Raji (cell line): ENCODE data around the gene PXDC1.

Experiments used
- POLR2A ChIP-seq: IDR thresholded peaks from 2 replicates; pipeline ENCODE4 v1.6.1; 2011; ENCODE audit warnings: low read depth, low read length, control low read depth; ENCODE audit not compliant: insufficient read depth

Gene PXDC1

GRCh38 chr6:3733321-3733925 lies 18.1 kb downstream of the PXDC1 start:
- TF ChIP-seq POLR2A = no peak

DNA sequence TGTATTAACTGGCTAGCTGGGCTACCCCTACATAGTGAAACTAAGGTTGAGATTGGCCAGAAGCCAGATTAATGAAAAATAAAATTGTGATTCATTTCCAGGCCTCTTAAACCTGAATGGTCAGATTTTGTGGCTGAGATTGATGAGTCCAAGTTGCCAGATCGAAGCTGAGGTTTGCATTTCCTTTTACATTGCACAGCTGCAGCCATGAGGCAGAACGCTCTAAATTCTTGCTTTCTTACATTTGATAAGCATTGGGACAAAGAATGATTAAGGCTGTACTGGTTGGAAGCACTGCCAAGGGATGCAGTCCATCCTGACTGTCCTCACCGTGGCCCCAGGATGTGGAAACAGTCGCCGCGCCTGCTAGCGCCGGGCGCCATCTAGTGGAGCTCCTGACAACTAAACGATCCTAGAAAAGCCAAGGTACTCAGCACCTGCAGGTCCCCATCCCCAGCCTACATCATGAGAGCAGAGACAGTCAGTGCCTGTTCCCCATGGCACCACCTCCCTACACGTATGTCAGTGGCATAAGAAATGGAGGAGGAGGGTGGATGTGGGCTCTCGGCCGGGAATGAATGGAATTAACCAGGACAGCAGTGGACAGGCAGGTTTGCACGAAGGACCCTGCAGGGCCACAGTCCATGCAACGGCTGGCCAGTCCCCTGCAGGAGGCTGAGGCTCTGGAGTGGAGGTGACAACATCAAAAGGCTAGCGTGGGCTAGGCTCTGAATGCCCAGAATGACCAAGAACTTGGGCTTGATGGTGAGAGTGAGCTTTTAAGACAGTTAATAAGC lies 19.0 kb downstream of the PXDC1 start:
- no peak for TF ChIP-seq POLR2A

GRCh38 chr6:3731700-3732099 lies 19.8 kb downstream of the PXDC1 start:
- no peak for TF ChIP-seq POLR2A

DNA sequence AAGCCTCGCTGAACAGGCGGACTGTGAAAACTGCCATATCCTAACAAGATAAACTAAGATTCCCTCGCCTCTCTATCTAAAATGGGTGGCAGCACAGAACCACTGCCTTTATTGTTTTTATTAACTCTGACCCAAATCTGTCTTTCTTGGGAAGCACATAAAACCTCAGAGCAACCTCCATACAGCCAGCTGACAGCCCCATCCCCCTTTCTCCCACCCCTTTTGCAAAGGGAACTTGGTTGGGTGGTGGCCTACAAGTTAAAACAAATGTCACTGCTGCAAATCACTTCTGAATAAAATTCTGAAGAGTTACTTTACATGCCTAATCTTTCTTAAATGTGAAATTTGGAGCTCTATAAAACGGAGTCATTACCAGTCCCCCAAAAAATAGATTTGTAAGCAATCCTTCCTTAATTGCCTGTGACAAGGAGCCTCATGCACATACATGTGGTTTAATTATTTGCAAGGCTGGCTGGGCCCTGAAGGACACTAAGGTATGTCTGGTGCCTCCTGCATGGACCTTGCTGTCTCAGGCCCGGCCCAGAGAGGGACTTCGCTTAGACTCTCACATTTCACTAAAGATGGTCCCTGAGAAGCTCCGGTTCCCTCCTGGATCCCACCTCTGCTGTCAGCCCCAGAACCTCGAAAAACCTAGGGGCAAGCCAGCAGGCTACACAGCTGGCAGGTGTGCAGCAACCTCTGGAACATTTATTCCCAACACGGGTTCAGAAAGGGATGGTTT lies 21.7 kb downstream of the PXDC1 start:
- no peak for TF ChIP-seq POLR2A

DNA sequence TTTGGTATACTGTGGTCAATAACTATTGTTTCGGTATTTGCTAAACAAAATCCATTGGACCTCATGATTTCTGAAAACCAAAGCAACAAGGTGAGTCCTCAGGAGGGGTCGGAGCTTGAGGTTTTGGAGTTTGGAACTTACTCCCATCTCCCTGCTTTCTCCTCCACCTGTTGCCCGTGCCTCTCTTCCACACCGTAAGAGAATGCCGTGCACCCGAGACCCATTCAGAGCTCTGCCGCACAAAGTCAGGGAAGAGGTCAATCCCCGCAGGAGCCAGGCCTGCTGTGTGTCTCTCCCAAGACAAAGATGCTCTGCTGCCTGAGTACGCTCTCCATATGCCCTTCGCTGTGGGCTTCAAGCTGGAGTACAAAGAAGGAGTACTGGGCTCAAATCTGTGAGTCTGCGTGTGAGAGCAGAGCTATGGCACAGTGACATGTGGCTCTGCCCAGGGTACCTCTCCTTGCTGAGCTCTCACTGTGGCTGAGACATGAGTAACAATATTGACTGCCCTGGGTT lies 23.9 kb downstream of the PXDC1 start:
- no peak for TF ChIP-seq POLR2A

GRCh38 chr6:3727036-3727435 lies 24.5 kb downstream of the PXDC1 start:
- TF ChIP-seq POLR2A = no peak

- TF ChIP-seq POLR2A = no peak
Measured at GRCh38 chr6:3726421-3726820, 25.1 kb downstream of the PXDC1 start.

DNA sequence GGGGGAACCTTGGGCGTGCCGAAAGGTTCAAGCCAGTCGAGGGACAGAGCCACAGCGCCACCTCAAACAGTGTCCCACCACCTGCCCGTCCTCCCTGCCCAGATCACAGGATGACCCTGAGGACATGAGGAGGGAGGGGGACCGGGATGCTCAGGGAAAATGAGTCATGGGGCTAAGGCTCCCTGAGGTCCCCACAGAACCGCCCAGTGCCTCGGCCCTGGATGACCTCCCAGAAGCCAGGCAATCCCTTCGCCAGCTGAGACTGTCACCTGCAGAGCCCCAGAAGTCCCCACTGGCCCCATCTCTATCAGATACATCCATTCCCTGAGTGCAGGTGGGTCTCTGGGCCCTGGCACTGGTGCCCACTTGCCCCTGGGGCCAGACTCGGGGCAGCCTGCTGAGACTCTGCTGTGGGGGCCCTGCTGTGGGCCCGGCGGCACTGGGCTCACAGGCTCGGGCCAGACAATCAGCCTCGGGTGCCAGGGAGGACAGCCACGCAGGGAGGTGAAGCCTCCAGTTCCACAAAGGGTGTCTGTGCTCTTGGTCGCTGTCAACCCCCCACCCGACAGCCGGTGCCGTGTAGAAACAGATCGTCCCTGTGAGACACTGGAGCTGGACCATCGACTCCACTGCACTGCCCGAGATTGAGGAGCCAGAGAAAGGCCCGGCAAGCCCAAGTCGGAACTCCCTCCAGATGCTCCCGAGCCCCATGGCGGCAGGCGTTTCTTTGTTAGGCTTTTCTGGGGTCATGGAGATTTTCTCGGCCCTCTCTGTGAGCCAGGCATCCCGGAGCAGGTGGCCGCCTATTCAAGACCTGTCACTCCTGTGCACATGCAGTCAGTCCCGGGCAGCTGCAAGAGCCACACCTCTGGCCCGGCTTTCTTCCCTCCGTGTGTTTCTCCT lies 26.1 kb downstream of the PXDC1 start:
- TF ChIP-seq POLR2A = no peak

DNA sequence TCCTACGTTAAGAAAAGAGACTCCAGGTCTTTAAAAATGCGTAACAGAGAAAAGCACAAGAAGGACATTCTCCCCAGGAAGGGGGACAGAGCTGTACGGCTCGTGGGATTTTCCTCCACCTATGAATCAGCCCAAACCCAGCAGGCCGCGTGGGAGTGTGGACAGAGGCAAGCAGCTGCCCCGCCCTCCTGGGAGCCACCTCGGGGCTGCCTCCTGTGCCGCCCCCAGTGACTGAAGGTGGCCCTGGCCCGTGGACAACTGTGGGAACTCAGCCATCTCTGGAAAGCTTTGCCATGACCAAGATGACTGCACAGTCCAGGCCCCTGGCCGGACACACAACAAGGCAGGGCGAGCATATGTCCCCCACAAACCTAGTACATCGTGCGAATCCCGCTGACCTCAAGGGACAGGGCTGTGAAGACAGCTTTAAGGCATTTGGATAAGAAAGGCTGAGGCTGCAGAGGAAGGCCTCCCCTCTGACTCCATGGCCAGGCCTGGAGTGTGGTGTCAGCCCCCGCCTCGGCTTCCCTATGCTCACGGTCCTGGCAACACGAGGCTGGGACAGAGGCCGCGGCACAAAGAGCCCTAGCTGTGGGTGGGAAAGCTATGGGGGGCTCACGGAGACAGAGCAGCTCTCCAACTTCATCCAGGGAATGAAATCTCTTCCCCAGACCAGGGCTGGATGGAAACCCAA lies 26.9 kb downstream of the PXDC1 start:
- no peak for TF ChIP-seq POLR2A

DNA sequence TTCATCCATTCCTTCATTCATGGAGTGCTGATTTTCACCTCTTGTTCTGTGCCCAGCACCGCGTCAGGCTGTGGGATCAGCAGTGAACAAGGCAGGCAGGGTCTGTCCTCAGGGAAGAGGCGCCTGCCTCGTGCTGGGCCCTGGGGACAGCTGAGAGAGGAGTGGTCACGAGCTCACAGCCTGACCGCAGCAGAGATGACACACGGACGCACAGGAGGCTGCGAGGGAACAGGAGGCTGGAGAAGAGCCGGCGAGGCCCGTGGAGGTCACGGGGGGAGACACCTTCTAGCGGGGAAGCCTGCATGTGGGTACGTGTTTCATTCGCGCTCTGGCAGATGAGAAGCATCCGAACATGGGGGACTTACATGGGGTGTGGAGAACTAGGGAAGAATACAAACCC lies 27.5 kb downstream of the PXDC1 start:
- no peak for TF ChIP-seq POLR2A

GRCh38 chr6:3723251-3723650 lies 28.3 kb downstream of the PXDC1 start:
- TF ChIP-seq POLR2A = no peak

- TF ChIP-seq POLR2A = no peak
Measured at GRCh38 chr6:3722785-3723184, 28.7 kb downstream of the PXDC1 start.

- no peak for TF ChIP-seq POLR2A
Measured at GRCh38 chr6:3721810-3722621, 29.5 kb downstream of the PXDC1 start.
